Endothelial cell (in vitro differentiated cells): Measurements from ENCODE around the gene HCCS. TPM values are rescaled to one million over a fixed set of nuclear protein-coding genes. Genes with fewer than 3 reads are reported as not detected.

Source experiments
- DNase-seq: peaks from one replicate; pipeline ENCODE4 v3.0.0; 2021; ENCODE audit warnings: low spot score
- H3K27ac Mint-ChIP-seq: one replicate; pipeline ENCODE4 v1.8.0; 2021; ENCODE audit warnings: mixed read lengths, inconsistent platforms; ENCODE audit not compliant: unreplicated experiment
- H3K27me3 Mint-ChIP-seq: one replicate; pipeline ENCODE4 v1.8.0; 2021; ENCODE audit warnings: mild to moderate bottlenecking, moderate library complexity, mixed read lengths, inconsistent platforms; ENCODE audit not compliant: unreplicated experiment
- H3K36me3 Mint-ChIP-seq: one replicate; pipeline ENCODE4 v1.8.0; 2021; ENCODE audit warnings: mild to moderate bottlenecking, low read depth, mixed read lengths, inconsistent platforms; ENCODE audit not compliant: unreplicated experiment
- H3K4me1 Mint-ChIP-seq: one replicate; pipeline ENCODE4 v1.8.0; 2021; ENCODE audit warnings: mild to moderate bottlenecking, mixed read lengths, inconsistent platforms; ENCODE audit not compliant: unreplicated experiment
- H3K4me3 Mint-ChIP-seq: one replicate; pipeline ENCODE4 v1.8.0; 2021; ENCODE audit warnings: mild to moderate bottlenecking, mixed read lengths, inconsistent platforms; ENCODE audit not compliant: unreplicated experiment
- H3K9me3 Mint-ChIP-seq: one replicate; pipeline ENCODE4 v1.8.0; 2021; ENCODE audit warnings: mixed read lengths, inconsistent platforms; ENCODE audit not compliant: unreplicated experiment
- CTCF ChIP-seq: fragments of 200-600 bp; sonication (generic); IDR thresholded peaks from one replicate; pipeline ENCODE4 v1.5.0; 2021; ENCODE audit warnings: antibody characterized with exemption; ENCODE audit not compliant: unreplicated experiment
- total RNA-seq: library from RNA; stranded (reverse); fragmentation: NEBNext Ultra II Directional; extraction: Animal tissue kit (Norgen Biotek cat#: 25700); gene quantifications from one replicate; pipeline ENCODE4 v1.2.1, GENCODE V29; 2021; ENCODE audit not compliant: unreplicated experiment

HCCS gene
- total RNA-seq, 1 donor from 2014 or later: 18.6 TPM

GRCh38 chrX:11138498-11139390 is 27.6 kb downstream of the HCCS start:
- DNase-seq: no peak
- TF ChIP-seq CTCF: no peak
- H3K36me3 Mint-ChIP-seq: no peaks in the 10 kb centered on the region
- H3K4me1 Mint-ChIP-seq: peaks cover 2% of the 10 kb centered on the region
- H3K4me3 Mint-ChIP-seq: no peak overlapping the region
- H3K27ac Mint-ChIP-seq: no peak overlapping the region
- H3K9me3 Mint-ChIP-seq: no peaks in the 10 kb centered on the region
- no peaks in the 10 kb centered on the region for H3K27me3 Mint-ChIP-seq

- Mint-ChIP-seq H3K27ac (no peak overlapping the region), H3K9me3 (no peaks in the 10 kb centered on the region), H3K36me3 (no peaks in the 10 kb centered on the region), H3K27me3 (no peaks in the 10 kb centered on the region), H3K4me3 (no peak overlapping the region), H3K4me1 (no peaks in the 10 kb centered on the region)
- peak; percentile 57 for DNase-seq
- peak; percentile 58 for TF ChIP-seq CTCF
These were observed 33.0 kb downstream of the HCCS start for GRCh38 chrX:11143931-11144678.

- H3K4me1 Mint-ChIP-seq: no peaks in the 10 kb centered on the region
- no peak for DNase-seq
- no peaks in the 10 kb centered on the region for H3K9me3 Mint-ChIP-seq
These were observed 35.3 kb downstream of the HCCS start for GRCh38 chrX:11146411-11146810.

DNA sequence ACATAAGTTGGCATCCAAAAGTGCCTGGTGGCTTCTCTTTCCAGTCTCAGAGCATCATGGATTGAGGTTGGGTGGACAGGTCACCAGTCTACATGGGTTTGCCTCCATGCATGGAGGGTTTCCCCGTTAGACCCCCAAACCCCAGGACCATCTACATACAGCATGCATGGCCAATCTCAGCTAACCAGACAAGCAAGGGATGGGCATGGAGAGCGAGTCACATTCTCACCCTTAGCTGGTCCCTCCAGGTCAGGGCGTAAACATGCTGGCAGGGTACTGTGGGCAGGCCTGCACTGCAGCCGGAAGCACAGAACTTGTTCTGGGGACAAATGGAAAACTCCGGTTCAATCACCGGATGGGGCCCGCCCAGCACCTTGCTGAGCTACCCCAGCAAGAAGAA is 37.3 kb downstream of the HCCS start:
- no peaks in the 10 kb centered on the region for H3K9me3 Mint-ChIP-seq
- H3K36me3 Mint-ChIP-seq: no peaks in the 10 kb centered on the region
- H3K4me1 Mint-ChIP-seq: no peaks in the 10 kb centered on the region
- H3K4me3 Mint-ChIP-seq: no peak overlapping the region
- no peaks in the 10 kb centered on the region for H3K27me3 Mint-ChIP-seq
- TF ChIP-seq CTCF: no peak
- no peak overlapping the region for H3K27ac Mint-ChIP-seq
- DNase-seq: no peak

More at GRCh38 chrX:11146411-11146810, 35.3 kb downstream of the HCCS start:
- H3K27ac Mint-ChIP-seq: no peak overlapping the region
- no peaks in the 10 kb centered on the region for H3K27me3 Mint-ChIP-seq
- H3K36me3 Mint-ChIP-seq: no peaks in the 10 kb centered on the region
- no peak for TF ChIP-seq CTCF
- no peak overlapping the region for H3K4me3 Mint-ChIP-seq
